Erythroblast (primary cell): ENCODE results near the gene LMAN2.

Source experiments
- GATA1 ChIP-seq: IDR thresholded peaks from 2 replicates; pipeline ENCODE4 v1.6.1; 2011; ENCODE audit warnings: low read depth, mild to moderate bottlenecking, control low read depth, low read length, moderate library complexity
- POLR2A ChIP-seq: IDR thresholded peaks from 2 replicates; pipeline ENCODE4 v1.6.1; 2011; ENCODE audit warnings: mild to moderate bottlenecking, low read length

- TF ChIP-seq POLR2A: no peak
- TF ChIP-seq GATA1: no peak
Observed at GRCh38 chr5:177355868-177356168, 4.3 kb upstream of the LMAN2 start.
